SU-DHL-6 (cell line): ENCODE data around the gene ENO3.

ENCODE experiments used
- H2AFZ ChIP-seq: fragments of 200-600 bp; sonication (generic); 2 replicates; pipeline ENCODE4 v1.6.1; 2014; ENCODE audit warnings: low read depth, mild to moderate bottlenecking, moderate library complexity, mixed read lengths, antibody characterized with exemption, low read length; ENCODE audit not compliant: severe bottlenecking
- H3F3A ChIP-seq: fragments of 200-600 bp; shearing (Covaris generic); 2 replicates; pipeline ENCODE4 v1.6.0; 2016; ENCODE audit warnings: antibody characterized with exemption, mild to moderate bottlenecking; ENCODE audit not compliant: insufficient read depth
- H3K27ac ChIP-seq: fragments of 200-600 bp; sonication (generic); 2 replicates; pipeline ENCODE4 v1.5.1; 2016; ENCODE audit warnings: low read depth, mild to moderate bottlenecking, low read length, moderate library complexity, mixed read lengths
- H3K27me3 ChIP-seq: fragments of 200-600 bp; sonication (generic), shearing (Covaris generic); 2 replicates; pipeline ENCODE4 v1.6.0; 2014; ENCODE audit warnings: mild to moderate bottlenecking, low read length
- H3K36me3 ChIP-seq: fragments of 200-600 bp; sonication (generic); 2 replicates; pipeline ENCODE4 v1.6.1; 2014; ENCODE audit warnings: mild to moderate bottlenecking, low read length, mixed read lengths
- H3K4me2 ChIP-seq: fragments of 300-600, 200-600 bp; shearing (Covaris generic), sonication (generic); 2 replicates; pipeline ENCODE4 v1.6.0; 2014; ENCODE audit warnings: low read length, low read depth, mild to moderate bottlenecking; ENCODE audit not compliant: poor library complexity, severe bottlenecking
- H3K4me3 ChIP-seq: fragments of 200-600 bp; sonication (generic); 2 replicates; pipeline ENCODE4 v1.5.1; 2014; ENCODE audit warnings: antibody characterized with exemption, low read length, mild to moderate bottlenecking, mixed read lengths; ENCODE audit not compliant: insufficient read depth, poor library complexity, severe bottlenecking
- H3K79me2 ChIP-seq: fragments of 200-600 bp; sonication (generic); 2 replicates; pipeline ENCODE4 v1.6.1; 2014; ENCODE audit warnings: mild to moderate bottlenecking, low read length, moderate library complexity; ENCODE audit not compliant: insufficient read depth
- H3K9ac ChIP-seq: fragments of 200-600 bp; sonication (generic); 2 replicates; pipeline ENCODE4 v1.7.0; 2014; ENCODE audit warnings: mild to moderate bottlenecking, low read length
- H3K9me2 ChIP-seq: fragments of 200-600 bp; sonication (generic); replicated peaks from 2 replicates; pipeline ENCODE4 v1.6.1; 2014; ENCODE audit warnings: low read length; ENCODE audit not compliant: insufficient read depth
- H3K9me3 ChIP-seq: fragments of 200-600 bp; sonication (generic); 2 replicates; pipeline ENCODE4 v1.6.1; 2014; ENCODE audit warnings: low read length, mixed read lengths; ENCODE audit not compliant: insufficient read depth
- H4K20me1 ChIP-seq: fragments of 200-600 bp; sonication (generic); 2 replicates; pipeline ENCODE4 v1.6.1; 2014; ENCODE audit warnings: low read depth, mild to moderate bottlenecking, antibody characterized with exemption, low read length, moderate library complexity, mixed read lengths
- EZH2phosphoT487 ChIP-seq: fragments of 200-600 bp; sonication (generic), shearing (Covaris generic); conservative IDR thresholded peaks from 2 replicates; pipeline ENCODE4 v1.6.1; 2018; ENCODE audit warnings: mild to moderate bottlenecking, antibody characterized with exemption, low read length, moderate library complexity, mixed read lengths
- TF ChIP-seq, protein P1 (sequence below): fragments of 200-600 bp; sonication (generic); IDR thresholded peaks from one replicate; pipeline ENCODE4 v1.5.1; 2017; ENCODE audit warnings: antibody characterized with exemption, mild to moderate bottlenecking, low read length, moderate library complexity; ENCODE audit not compliant: insufficient read depth, poor library complexity, severe bottlenecking

Gene ENO3

DNA sequence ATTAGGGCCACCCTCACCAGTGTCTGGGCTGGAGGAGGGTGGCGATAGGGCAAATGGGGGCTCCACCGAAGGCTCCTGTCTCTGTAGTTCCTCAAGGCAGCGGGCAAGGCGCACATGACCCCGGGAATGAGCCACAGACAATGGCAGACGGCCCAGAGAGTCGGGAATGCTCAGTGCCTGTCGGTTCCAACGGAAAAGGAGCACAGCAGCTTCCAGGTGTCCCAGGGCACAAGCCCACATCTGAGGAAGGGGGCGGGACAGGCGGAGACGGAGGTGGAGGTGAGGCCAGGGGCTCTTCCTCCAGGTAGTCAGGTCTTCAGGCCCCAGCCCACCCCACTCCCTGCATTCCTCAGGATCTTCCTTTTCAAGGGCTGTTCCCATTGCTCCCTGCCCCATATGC, 21.8 kb downstream of the ENO3 start:
- H3K4me3 ChIP-seq, result no peak overlapping the region
- no peaks in the 10 kb centered on the region for H3F3A ChIP-seq
- H3K4me2 ChIP-seq, result no peak overlapping the region
- H3K9ac ChIP-seq, result no peak overlapping the region
- no peaks in the 10 kb centered on the region for H3K9me3 ChIP-seq
- no peaks in the 10 kb centered on the region for H3K9me2 ChIP-seq
- TF ChIP-seq, protein P1, sequence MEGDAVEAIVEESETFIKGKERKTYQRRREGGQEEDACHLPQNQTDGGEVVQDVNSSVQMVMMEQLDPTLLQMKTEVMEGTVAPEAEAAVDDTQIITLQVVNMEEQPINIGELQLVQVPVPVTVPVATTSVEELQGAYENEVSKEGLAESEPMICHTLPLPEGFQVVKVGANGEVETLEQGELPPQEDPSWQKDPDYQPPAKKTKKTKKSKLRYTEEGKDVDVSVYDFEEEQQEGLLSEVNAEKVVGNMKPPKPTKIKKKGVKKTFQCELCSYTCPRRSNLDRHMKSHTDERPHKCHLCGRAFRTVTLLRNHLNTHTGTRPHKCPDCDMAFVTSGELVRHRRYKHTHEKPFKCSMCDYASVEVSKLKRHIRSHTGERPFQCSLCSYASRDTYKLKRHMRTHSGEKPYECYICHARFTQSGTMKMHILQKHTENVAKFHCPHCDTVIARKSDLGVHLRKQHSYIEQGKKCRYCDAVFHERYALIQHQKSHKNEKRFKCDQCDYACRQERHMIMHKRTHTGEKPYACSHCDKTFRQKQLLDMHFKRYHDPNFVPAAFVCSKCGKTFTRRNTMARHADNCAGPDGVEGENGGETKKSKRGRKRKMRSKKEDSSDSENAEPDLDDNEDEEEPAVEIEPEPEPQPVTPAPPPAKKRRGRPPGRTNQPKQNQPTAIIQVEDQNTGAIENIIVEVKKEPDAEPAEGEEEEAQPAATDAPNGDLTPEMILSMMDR, result no peak
- no peak for TF ChIP-seq EZH2phosphoT487
- H3K27me3 ChIP-seq, result no peaks in the 10 kb centered on the region
- H3K27ac ChIP-seq, result no peak overlapping the region
- H2AFZ ChIP-seq, result no peak overlapping the region
- no peaks in the 10 kb centered on the region for H3K36me3 ChIP-seq
- H4K20me1 ChIP-seq, result no peaks in the 10 kb centered on the region
- H3K79me2 ChIP-seq, result no peaks in the 10 kb centered on the region

DNA sequence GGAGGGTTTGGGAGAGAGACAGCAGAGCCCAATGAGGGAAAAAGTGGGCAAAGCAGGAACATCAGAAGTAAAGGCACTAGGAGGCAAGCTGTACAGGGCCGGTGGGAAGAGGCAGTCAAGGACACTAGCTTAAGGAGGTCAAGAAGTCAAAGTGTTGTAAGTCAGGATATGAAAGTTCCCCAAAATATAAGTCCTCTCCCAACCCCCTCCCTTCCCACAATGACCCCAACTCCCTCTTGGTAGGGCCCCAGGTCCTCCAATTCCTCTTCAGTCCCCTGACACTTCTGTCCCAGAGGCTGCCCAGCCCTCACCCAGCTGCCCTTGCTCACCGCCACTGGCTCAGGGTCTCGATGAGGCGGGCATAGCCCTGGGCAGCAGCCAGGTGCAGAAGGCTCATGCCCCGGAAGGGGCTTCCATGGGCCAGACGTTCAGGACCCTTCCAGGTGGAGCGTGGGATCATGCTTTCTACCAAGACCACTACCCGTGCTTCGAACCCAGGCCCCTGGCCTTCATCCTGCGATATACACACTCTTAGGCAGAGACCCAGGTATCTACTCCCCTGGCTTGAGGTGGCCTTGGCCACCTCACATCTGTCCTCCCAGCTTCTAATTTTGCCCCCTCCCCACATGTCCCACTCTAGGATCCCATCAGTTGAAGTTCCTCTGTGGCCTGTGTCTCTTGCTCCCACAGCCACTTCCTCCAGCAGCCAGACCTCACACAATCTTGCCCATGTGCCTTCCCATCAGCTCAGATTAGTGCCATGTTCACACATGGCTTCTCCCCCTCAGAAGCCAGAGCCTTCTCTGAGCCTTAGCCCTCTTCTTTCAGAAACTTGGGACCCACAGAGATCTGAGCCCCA, 22.6 kb downstream of the ENO3 start:
- Histone ChIP-seq H3K79me2 (no peaks in the 10 kb centered on the region), H3K9ac (no peak overlapping the region), H3K27ac (no peak overlapping the region), H3K9me3 (no peaks in the 10 kb centered on the region), H3K9me2 (no peaks in the 10 kb centered on the region), H3K4me2 (no peak overlapping the region), H3K27me3 (no peaks in the 10 kb centered on the region), H3K36me3 (no peaks in the 10 kb centered on the region), H3K4me3 (no peak overlapping the region), H4K20me1 (no peaks in the 10 kb centered on the region), H2AFZ (no peak overlapping the region), H3F3A (no peaks in the 10 kb centered on the region)
- TF ChIP-seq EZH2phosphoT487, result no peak
- TF ChIP-seq, protein P1, result no peak

DNA sequence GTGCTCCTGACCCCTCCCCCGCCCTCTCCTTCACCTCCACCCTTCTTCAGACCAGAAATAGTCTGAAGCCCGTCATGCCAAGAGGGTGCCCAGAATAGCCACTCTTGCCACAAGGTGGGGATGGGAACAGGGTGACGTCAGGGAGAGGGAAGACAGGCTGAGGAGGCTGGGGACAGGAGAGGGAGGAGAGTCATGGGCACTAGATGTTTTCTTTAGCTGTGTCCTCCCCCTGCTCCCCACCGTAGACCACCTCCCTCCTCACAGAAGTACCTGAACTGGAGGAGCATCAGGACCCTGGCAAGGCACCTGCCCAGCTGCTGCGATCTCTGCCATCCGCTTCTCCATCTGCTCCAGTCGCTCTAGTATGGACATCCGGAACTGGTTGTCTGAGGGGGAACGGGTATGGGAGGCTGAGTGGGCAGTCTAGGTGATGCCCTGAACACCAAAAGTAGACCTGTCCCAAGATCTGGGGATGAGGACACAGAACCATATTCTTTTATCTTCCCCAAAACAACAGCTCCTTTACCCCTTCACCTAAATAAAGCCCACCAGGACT, 23.3 kb downstream of the ENO3 start:
- H3K27ac ChIP-seq, result no peak overlapping the region
- H3K4me2 ChIP-seq, result no peak overlapping the region
- H3K9me3 ChIP-seq, result no peaks in the 10 kb centered on the region
- H3K9ac ChIP-seq, result no peak overlapping the region
- H3K27me3 ChIP-seq, result no peaks in the 10 kb centered on the region
- no peaks in the 10 kb centered on the region for H3K79me2 ChIP-seq
- no peak overlapping the region for H3K4me3 ChIP-seq
- TF ChIP-seq, protein P1, result no peak
- TF ChIP-seq EZH2phosphoT487, result no peak
- no peak overlapping the region for H2AFZ ChIP-seq
- no peaks in the 10 kb centered on the region for H3K9me2 ChIP-seq
- H3F3A ChIP-seq, result no peaks in the 10 kb centered on the region
- no peaks in the 10 kb centered on the region for H4K20me1 ChIP-seq
- no peaks in the 10 kb centered on the region for H3K36me3 ChIP-seq
